HG02938 (cell line): ENCODE measurements around the gene AFMID.

ENCODE experiments used
- ATAC-seq: cut with Tn5 transposase; IDR thresholded peaks from one replicate; pipeline ENCODE4 v1.9.1; 2021; ENCODE audit warnings: mild to moderate bottlenecking, moderate library complexity; ENCODE audit not compliant: unreplicated experiment

AFMID gene

DNA sequence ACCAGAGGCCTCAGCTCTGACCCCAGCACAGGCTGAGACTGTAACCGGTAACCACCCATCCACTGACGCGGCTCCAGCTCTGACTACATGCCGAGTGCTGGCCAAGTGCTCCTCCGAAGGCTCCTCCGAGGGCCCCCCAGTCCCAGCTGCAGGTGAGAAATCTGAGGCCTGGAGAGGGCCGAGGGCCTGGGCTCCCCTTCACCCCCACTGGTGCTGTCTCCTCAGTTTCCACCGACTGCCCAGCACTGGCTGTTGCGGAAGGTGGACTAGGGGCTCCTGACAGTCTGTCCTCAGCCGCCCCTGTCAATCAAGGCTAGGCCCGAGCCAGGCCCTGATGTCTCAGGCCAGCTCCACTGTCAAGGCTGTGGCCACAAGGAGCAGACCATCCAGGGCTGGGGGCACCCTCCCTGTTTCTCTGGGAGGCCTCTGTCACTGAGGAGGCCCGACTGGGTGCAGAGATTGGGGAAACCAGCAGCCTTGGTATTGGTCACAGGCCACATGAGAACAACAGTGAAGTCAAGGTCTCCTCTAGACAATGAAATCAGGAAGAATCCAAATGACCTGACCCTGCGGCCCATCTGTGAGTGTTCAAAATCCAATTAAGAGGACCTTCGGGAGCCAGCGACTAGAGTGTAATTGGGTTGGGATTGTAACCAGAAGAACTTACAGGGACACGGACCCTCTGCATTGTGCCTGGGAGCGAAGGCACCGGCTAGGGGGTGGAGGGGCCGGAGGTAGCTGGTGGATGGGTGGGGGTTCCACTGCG is 49.4 kb downstream of the AFMID start:
- ATAC-seq = no peak

DNA sequence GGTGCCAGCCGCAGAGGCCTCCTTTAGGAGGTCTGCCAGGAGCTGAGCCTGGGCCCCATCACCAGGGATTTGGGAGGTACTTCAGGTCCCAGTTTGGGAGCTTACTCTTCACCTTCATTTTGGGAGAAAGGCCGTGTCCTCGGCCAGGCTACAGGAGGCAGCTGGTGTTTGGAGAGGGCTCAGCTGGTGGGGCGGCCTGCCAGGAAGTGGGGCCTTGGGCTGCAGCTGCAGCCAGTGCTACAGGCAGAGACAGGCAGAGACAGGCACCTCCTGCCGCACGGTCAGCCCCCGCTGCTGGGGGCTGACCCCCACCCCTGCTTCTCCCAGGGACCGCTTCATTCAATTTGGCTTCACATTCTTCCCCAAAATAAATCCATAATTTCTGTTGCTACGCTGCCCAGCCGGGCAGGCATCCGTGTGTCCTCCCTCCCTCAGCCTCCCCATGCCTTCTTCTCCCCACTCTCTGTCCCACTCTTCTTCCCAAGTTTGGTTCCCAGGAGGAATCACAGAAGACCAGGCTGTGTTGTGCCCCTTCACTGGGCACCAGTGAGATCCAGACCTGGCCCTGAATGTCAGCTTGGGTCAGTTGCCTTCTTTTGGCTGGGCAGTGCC is 50.3 kb downstream of the AFMID start:
- no peak for ATAC-seq

DNA sequence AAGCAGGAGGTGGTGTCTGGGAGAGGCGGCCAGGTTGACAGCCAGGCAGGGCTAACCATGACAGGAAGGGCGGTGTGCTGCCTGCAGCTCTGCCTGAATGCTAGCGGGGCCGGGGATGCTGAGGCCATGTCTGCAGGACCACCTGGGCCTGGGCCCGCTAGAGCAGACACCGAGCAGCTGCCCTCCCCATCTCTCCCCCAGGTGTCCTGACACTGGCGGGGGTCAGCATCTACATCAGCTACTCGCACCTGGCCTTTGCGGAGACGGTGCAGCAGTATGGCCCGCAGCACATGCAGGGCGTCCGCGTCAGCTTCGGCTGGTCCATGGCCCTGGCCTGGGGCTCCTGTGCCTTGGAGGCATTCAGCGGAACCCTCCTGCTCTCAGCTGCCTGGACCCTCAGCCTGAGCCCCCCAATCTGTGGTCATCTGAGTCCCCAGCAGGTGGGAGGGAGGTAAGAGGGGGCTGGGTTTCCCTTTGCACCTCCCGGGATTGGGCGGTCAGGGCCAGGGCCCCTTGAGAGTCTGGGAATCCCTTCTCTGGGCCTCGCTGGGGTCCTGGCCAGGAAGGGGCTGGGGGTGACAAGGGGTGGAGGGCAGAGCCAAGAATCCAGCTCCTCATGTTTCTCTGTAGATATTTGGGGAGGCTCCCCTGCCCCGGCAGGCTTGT is 51.8 kb downstream of the AFMID start:
- no peak for ATAC-seq

GRCh38 chr17:78239489-78239931 is 52.3 kb downstream of the AFMID start:
- ATAC-seq = no peak

DNA sequence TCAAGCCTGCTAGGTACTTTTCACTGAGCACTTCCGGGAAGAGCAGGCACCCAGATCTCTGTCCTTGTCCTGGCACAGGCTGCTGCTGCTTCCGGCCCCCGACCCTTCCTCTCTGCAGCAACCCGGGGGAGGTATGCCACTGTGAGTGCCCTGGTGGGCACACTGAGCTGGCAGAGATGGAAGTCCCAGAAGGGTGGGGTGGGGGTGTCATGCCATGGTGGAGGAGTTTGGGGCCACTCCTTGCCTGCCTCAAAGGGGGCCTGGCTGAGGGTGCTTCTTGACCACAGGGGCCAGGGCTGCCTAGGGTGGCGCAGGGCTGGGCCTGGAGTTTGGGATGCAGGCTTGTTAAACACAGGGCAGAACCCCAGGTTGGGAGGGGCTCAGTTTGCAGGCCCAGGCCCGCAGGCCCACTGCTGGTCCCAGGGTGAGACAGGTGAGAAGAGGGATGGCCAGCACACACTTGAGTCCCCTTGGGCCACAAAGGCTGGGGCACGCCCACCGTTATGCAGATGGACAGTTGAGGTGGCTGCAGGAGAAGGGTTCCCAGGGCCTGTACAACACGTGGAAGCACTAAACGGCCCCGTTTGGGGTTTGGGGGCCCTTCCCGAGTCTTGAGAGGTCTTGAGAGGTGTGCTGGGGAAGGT is 53.0 kb downstream of the AFMID start:
- ATAC-seq = no peak

DNA sequence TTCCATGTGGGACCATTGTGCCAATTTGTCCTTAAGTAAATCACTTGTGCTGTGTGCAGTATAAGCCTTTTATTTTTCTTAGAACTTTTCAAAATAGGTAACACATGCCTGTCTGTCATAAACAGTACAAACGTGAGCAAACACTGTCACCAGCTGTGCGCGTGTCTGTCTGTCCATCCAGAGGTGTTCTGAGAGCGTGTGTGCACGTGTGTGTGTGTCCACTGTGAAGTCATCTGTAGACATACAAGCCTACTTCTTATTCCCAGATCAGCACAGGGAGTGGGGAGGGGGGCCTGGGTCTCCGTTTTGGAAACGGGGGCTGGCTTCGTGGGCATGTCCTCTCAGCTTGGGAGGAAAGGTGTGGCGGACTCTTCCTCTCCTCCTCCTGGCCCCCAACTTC is 53.7 kb downstream of the AFMID start:
- ATAC-seq = no peak

GRCh38 chr17:78241277-78242023 is 54.3 kb downstream of the AFMID start:
- ATAC-seq = no peak

GRCh38 chr17:78242024-78242742 is 55.0 kb downstream of the AFMID start:
- no peak for ATAC-seq

- ATAC-seq = no peak
These were observed 60.1 kb downstream of the AFMID start for GRCh38 chr17:78247304-78247703.

- ATAC-seq = no peak
These were observed 61.1 kb downstream of the AFMID start for GRCh38 chr17:78248051-78248914.

GRCh38 chr17:78249074-78249817 is 62.1 kb downstream of the AFMID start:
- ATAC-seq = no peak

- ATAC-seq = no peak
These were observed 63.0 kb downstream of the AFMID start for GRCh38 chr17:78249818-78250806.

DNA sequence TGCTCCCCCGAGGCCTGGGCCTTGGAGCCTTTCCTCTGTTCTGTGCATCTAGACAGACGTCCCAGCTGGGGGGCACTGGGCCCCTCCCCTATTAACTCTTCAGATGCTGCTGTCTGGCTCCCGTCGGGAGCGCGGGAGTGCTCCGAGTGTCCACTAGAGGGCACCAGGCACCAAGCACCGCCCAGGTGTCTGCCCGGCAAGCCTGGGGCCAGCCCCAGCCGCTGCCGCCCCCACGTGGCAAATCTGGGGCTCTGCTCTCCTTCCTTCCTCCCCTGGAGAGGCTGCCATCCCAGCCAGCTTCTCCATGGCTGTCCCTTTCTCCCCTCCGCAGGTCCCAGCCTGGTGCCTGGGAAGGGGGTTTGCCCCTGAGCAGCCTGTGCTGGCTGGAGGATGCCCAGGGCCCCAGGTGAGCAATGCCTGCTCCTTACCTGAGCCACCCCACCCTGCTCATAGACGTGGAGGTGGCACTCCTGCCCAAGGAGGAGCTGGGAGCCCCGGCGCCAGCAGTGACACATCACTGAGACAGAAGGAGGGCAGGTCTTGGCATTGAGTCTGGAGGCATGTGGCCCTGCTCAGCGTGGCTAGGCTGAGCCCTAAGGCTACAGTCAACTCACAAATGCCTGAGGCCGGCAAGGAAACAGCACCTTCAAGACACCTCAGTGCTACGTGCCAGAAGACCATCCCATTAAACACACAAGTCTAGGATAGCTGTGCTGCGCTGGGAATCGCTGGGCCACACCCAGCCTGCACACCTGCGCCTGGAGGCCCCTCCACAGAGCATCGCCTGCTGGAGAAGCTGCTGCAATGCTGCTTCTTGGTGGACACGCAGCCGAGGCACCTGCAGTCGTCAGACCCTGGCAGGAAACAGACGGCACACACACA is 64.0 kb downstream of the AFMID start:
- ATAC-seq = no peak

DNA sequence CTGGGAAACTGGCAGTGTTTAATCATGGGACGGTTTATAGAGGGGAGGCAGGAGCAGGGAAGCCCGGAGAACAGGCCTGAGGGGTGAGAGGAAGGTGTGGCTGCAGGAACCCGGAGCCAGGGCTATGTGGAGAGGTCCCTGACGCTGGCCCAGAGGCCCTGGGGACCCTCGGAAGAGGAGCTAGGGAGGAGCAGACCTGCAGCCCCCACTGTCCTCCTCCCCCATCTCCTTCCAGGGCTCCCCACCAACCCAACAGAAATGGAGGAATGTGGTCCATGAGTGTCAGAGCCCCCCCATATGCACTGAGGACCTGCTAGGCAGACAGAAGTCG is 64.6 kb downstream of the AFMID start:
- ATAC-seq = no peak

- no peak for ATAC-seq
These were observed 65.0 kb downstream of the AFMID start for GRCh38 chr17:78252111-78252634.
